Measurements from ENCODE around the gene TET3.

TET3 gene

GRCh38 chr2:74007121-74007520 lies 22.4 kb downstream of the TET3 start:
- no peak for DNase-seq

GRCh38 chr2:74007711-74008110 lies 23.0 kb downstream of the TET3 start:
- no peak for DNase-seq

GRCh38 chr2:74008761-74009395 lies 24.2 kb downstream of the TET3 start:
- no peak for DNase-seq

- no peak for DNase-seq
These were observed 24.9 kb downstream of the TET3 start for GRCh38 chr2:74009577-74009976.

GRCh38 chr2:74010087-74010541 lies 25.4 kb downstream of the TET3 start:
- DNase-seq: peak; percentile 79

- no peak for DNase-seq
These were observed 26.5 kb downstream of the TET3 start for GRCh38 chr2:74011246-74011645.

- DNase-seq: no peak
These were observed 30.1 kb downstream of the TET3 start for GRCh38 chr2:74014813-74015212.

GRCh38 chr2:74017223-74017622 lies 32.5 kb downstream of the TET3 start:
- DNase-seq: no peak

GRCh38 chr2:74019516-74019915 lies 34.8 kb downstream of the TET3 start:
- DNase-seq: peak; percentile 17

GRCh38 chr2:74020702-74021406 lies 36.1 kb downstream of the TET3 start:
- DNase-seq: peak; percentile 86

GRCh38 chr2:74021407-74021755 lies 36.7 kb downstream of the TET3 start:
- DNase-seq: no peak

- DNase-seq: no peak
These were observed 39.5 kb downstream of the TET3 start for GRCh38 chr2:74024216-74024615.

- no peak for DNase-seq
These were observed 41.4 kb downstream of the TET3 start for GRCh38 chr2:74025971-74026612.

- DNase-seq: no peak
These were observed 42.1 kb downstream of the TET3 start for GRCh38 chr2:74026687-74027241.

- DNase-seq: no peak
These were observed 42.8 kb downstream of the TET3 start for GRCh38 chr2:74027496-74027895.

- no peak for DNase-seq
These were observed 43.6 kb downstream of the TET3 start for GRCh38 chr2:74028290-74028689.

- no peak for DNase-seq
These were observed 44.0 kb downstream of the TET3 start for GRCh38 chr2:74028741-74029140.

- no peak for DNase-seq
These were observed 45.1 kb downstream of the TET3 start for GRCh38 chr2:74029714-74030397.

- no peak for DNase-seq
These were observed 46.5 kb downstream of the TET3 start for GRCh38 chr2:74031221-74031620.

- no peak for DNase-seq
These were observed 47.2 kb downstream of the TET3 start for GRCh38 chr2:74031959-74032287.

GRCh38 chr2:74033375-74033774 lies 48.7 kb downstream of the TET3 start:
- DNase-seq: no peak

Measured in NCI-H2171 treated with DMSO at 0.1 percent for 48 hours (cell line).